Measurements from ENCODE around the gene SMYD3. TPM values are rescaled to one million over a fixed set of nuclear protein-coding genes. Genes with fewer than 3 reads are reported as not detected.

SMYD3 gene
- total RNA-seq, 1 donor from 2014 or later, result 31.9 TPM

- Mint-ChIP-seq H3K4me1 (ENCODE audit: low read depth) (no peaks in the 10 kb centered on the region), H3K4me3 (ENCODE audit: low read depth) (no peak overlapping the region), H3K27me3 (no peaks in the 10 kb centered on the region), H3K27ac (no peak overlapping the region), H3K36me3 (ENCODE audit: insufficient read depth) (no peaks in the 10 kb centered on the region), H3K9me3 (ENCODE audit: low read depth) (no peaks in the 10 kb centered on the region)
- DNase-seq (ENCODE audit: low spot score, unreplicated experiment), result no peak
- TF ChIP-seq CTCF (IDR thresholded peaks at IDR 0.05; ENCODE audit: unreplicated experiment), result no peak
Observed at GRCh38 chr1:246275036-246275435, 232.0 kb downstream of the SMYD3 start.

DNA sequence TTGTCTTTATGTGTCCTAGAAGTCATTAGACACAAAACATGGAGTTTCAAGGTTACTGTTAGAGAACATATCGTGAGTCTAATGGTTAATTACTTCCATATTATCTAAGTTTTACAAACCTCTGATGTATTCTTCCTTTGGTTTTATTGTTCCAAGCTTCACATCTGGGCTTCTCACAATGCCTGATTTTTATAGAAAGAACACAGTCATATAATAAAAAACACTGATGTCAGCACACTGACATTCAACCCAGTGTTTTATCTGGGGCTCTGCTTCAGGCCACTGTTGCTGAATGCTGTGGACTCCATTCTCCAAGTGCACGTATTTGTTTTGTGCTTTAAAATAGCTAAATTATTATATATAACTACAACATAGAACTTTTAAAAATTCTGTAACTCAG lies 232.9 kb downstream of the SMYD3 start:
- H3K27me3 Mint-ChIP-seq, result no peaks in the 10 kb centered on the region
- H3K4me3 Mint-ChIP-seq (ENCODE audit: low read depth), result no peak overlapping the region

GRCh38 chr1:246271516-246271915 lies 235.6 kb downstream of the SMYD3 start:
- no peaks in the 10 kb centered on the region for H3K36me3 Mint-ChIP-seq (ENCODE audit: insufficient read depth)
- no peaks in the 10 kb centered on the region for H3K27me3 Mint-ChIP-seq
- TF ChIP-seq CTCF (IDR thresholded peaks at IDR 0.05; ENCODE audit: unreplicated experiment), result no peak
- no peak for DNase-seq (ENCODE audit: low spot score, unreplicated experiment)
- no peaks in the 10 kb centered on the region for H3K9me3 Mint-ChIP-seq (ENCODE audit: low read depth)
- H3K4me1 Mint-ChIP-seq (ENCODE audit: low read depth), result peaks cover 4% of the 10 kb centered on the region
- H3K27ac Mint-ChIP-seq, result no peak overlapping the region
- H3K4me3 Mint-ChIP-seq (ENCODE audit: low read depth), result no peak overlapping the region

More for the DNA sequence above, 232.9 kb downstream of the SMYD3 start:
- no peak overlapping the region for H3K27ac Mint-ChIP-seq
- no peaks in the 10 kb centered on the region for H3K9me3 Mint-ChIP-seq (ENCODE audit: low read depth)
- no peak for TF ChIP-seq CTCF (IDR thresholded peaks at IDR 0.05; ENCODE audit: unreplicated experiment)
- DNase-seq (ENCODE audit: low spot score, unreplicated experiment), result no peak
- no peaks in the 10 kb centered on the region for H3K36me3 Mint-ChIP-seq (ENCODE audit: insufficient read depth)
- no peaks in the 10 kb centered on the region for H3K4me1 Mint-ChIP-seq (ENCODE audit: low read depth)

DNA sequence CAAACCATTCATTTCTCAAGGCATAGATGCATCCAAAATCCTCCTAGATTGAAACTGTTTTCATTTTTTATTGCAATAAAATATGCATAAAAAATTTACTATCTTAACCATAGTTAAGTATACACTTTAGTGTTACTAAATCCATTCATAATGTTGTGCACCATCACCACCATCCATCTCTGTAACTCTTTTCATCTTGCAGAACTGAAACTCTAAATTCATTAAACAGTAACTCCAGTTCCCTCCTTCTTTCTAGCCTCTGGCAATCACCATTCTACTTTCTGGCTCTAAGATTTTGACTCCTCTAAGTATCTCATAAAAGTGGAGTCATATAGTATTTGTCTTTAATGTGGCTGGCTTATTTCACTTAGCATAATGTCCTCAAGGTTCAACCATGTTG lies 236.8 kb downstream of the SMYD3 start:
- no peaks in the 10 kb centered on the region for H3K36me3 Mint-ChIP-seq (ENCODE audit: insufficient read depth)
- peaks cover 4% of the 10 kb centered on the region for H3K4me1 Mint-ChIP-seq (ENCODE audit: low read depth)
- no peaks in the 10 kb centered on the region for H3K9me3 Mint-ChIP-seq (ENCODE audit: low read depth)
- no peak overlapping the region for H3K27ac Mint-ChIP-seq
- H3K27me3 Mint-ChIP-seq, result no peaks in the 10 kb centered on the region
- TF ChIP-seq CTCF (IDR thresholded peaks at IDR 0.05; ENCODE audit: unreplicated experiment), result no peak
- no peak overlapping the region for H3K4me3 Mint-ChIP-seq (ENCODE audit: low read depth)
- DNase-seq (ENCODE audit: low spot score, unreplicated experiment), result no peak

GRCh38 chr1:246269466-246269865 lies 237.6 kb downstream of the SMYD3 start:
- H3K27ac Mint-ChIP-seq, result no peak overlapping the region
- H3K9me3 Mint-ChIP-seq (ENCODE audit: low read depth), result no peaks in the 10 kb centered on the region
- no peak overlapping the region for H3K4me3 Mint-ChIP-seq (ENCODE audit: low read depth)
- no peaks in the 10 kb centered on the region for H3K27me3 Mint-ChIP-seq
- no peaks in the 10 kb centered on the region for H3K36me3 Mint-ChIP-seq (ENCODE audit: insufficient read depth)
- peaks cover 4% of the 10 kb centered on the region for H3K4me1 Mint-ChIP-seq (ENCODE audit: low read depth)
- no peak for TF ChIP-seq CTCF (IDR thresholded peaks at IDR 0.05; ENCODE audit: unreplicated experiment)
- DNase-seq (ENCODE audit: low spot score, unreplicated experiment), result no peak

Measured in progenitor cell of endocrine pancreas (in vitro differentiated cells).